CD14-positive monocyte (primary cell): Measurements from ENCODE around the gene NTM. TPM values are rescaled to one million over a fixed set of nuclear protein-coding genes. Genes with fewer than 3 reads are reported as not detected.

Source experiments
- DNase-seq, 3 donors: peaks; one replicate each; pipeline ENCODE4 v3.0.0-alpha.2; 2011 to 2022
- H2AFZ ChIP-seq: 2 replicates; pipeline ENCODE4 v1.6.0; 2012; ENCODE audit warnings: mild to moderate bottlenecking, low read depth, low read length, inconsistent platforms; ENCODE audit not compliant: insufficient read depth, poor library complexity, severe bottlenecking
- H3K27ac ChIP-seq, 2 donors: 1 replicate in 1 of 2; 2 replicates in 1 of 2; pipeline ENCODE4 v1.5.1; 2012 to 2013; ENCODE audit warnings: low read length in 2 of 2, control low read depth in 1 of 2, inconsistent platforms in 1 of 2, low read depth in 1 of 2, mild to moderate bottlenecking in 1 of 2
- H3K27me3 ChIP-seq, 2 donors: one replicate each; pipeline versions ENCODE4 v1.6.0 to v1.6.1; 2011 to 2013; ENCODE audit warnings: low read length in 2 of 2; ENCODE audit not compliant: control insufficient read depth in 2 of 2, insufficient read depth in 2 of 2
- H3K36me3 ChIP-seq, 2 donors: replicated peaks in 1 of 2; 1 replicate in 1 of 2; 2 replicates in 1 of 2; pipeline versions ENCODE4 v1.5.1 to v1.6.1; 2012 to 2013; ENCODE audit warnings: low read length in 2 of 2, control low read depth in 1 of 2, inconsistent platforms in 1 of 2, mild to moderate bottlenecking in 1 of 2; ENCODE audit not compliant: insufficient read depth in 2 of 2, control insufficient read depth in 1 of 2
- H3K4me1 ChIP-seq, 2 donors: 1 replicate in 1 of 2; 2 replicates in 1 of 2; pipeline versions ENCODE4 v1.5.1 to v1.6.1; 2012 to 2013; ENCODE audit warnings: low read length in 2 of 2, control low read depth in 1 of 2, inconsistent platforms in 1 of 2, mild to moderate bottlenecking in 1 of 2, moderate library complexity in 1 of 2; ENCODE audit not compliant: insufficient read depth in 2 of 2, control insufficient read depth in 1 of 2
- H3K4me2 ChIP-seq: replicated peaks from 2 replicates; pipeline ENCODE3; 2012; ENCODE audit warnings: low read length, moderate library complexity, mild to moderate bottlenecking; ENCODE audit not compliant: poor library complexity, severe bottlenecking; ENCODE audit errors: extremely low read depth
- H3K4me3 ChIP-seq, 3 experiments: fragments of 200-600 bp in 1 of 3; sonication (generic) in 1 of 3; replicated peaks in 1 of 3; 1 replicate in 2 of 3; 2 replicates in 1 of 3; pipeline ENCODE4 v1.5.1; 2011 to 2013; ENCODE audit warnings: low read length in 3 of 3, mild to moderate bottlenecking in 3 of 3, control low read depth in 2 of 3, low read depth in 2 of 3, inconsistent platforms in 1 of 3, moderate library complexity in 1 of 3
- H3K79me2 ChIP-seq: 2 replicates; pipeline ENCODE4 v1.6.0; 2012; ENCODE audit warnings: mild to moderate bottlenecking, control low read depth, inconsistent platforms, low read length, moderate library complexity; ENCODE audit not compliant: insufficient read depth
- H3K9ac ChIP-seq: 2 replicates; pipeline ENCODE4 v1.6.0; 2017; ENCODE audit warnings: low read length, mild to moderate bottlenecking; ENCODE audit not compliant: insufficient read depth, poor library complexity, severe bottlenecking
- H3K9me3 ChIP-seq, 2 donors: replicated peaks in 1 of 2; 1 replicate in 1 of 2; 2 replicates in 1 of 2; pipeline versions ENCODE4 v1.5.1 to v1.6.1; 2012 to 2013; ENCODE audit warnings: low read length in 2 of 2, control low read depth in 1 of 2; ENCODE audit not compliant: control insufficient read depth in 1 of 2, insufficient read depth in 1 of 2
- H4K20me1 ChIP-seq: 2 replicates; pipeline ENCODE4 v1.6.0; 2012; ENCODE audit warnings: mild to moderate bottlenecking, low read length, control low read depth, moderate library complexity; ENCODE audit not compliant: insufficient read depth
- H3K27ac Mint-ChIP-seq, 7 donors: one replicate each; pipeline ENCODE4 v1.8.0; 2020; ENCODE audit warnings: mild to moderate bottlenecking in 7 of 7, mixed read lengths in 7 of 7, moderate library complexity in 6 of 7, inconsistent platforms in 2 of 7
- H3K27me3 Mint-ChIP-seq, 3 donors: one replicate each; pipeline ENCODE4 v1.8.0; 2021 to 2022; ENCODE audit warnings: low read depth in 3 of 3, mild to moderate bottlenecking in 3 of 3, mixed read lengths in 3 of 3, moderate library complexity in 3 of 3, inconsistent platforms in 1 of 3
- H3K36me3 Mint-ChIP-seq, 2 donors: one replicate each; pipeline ENCODE4 v1.8.0; 2020; ENCODE audit warnings: mixed read lengths in 2 of 2, inconsistent platforms in 1 of 2, mild to moderate bottlenecking in 1 of 2
- H3K4me1 Mint-ChIP-seq: one replicate; pipeline ENCODE4 v1.8.0; 2020; ENCODE audit warnings: mild to moderate bottlenecking, mixed read lengths
- H3K4me3 Mint-ChIP-seq, 2 donors: one replicate each; pipeline ENCODE4 v1.8.0; 2020; ENCODE audit warnings: mild to moderate bottlenecking in 2 of 2, mixed read lengths in 2 of 2, moderate library complexity in 1 of 2
- H3K9me3 Mint-ChIP-seq, 7 donors: one replicate each; pipeline ENCODE4 v1.8.0; 2020 to 2022; ENCODE audit warnings: mixed read lengths in 7 of 7, mild to moderate bottlenecking in 6 of 7, moderate library complexity in 6 of 7, inconsistent platforms in 2 of 7
- WGBS: methylation state at CpG from one replicate; pipeline ENCODE4 v1.1.5; 2013; ENCODE audit warnings: missing lambda C conversion rate; ENCODE audit not compliant: insufficient coverage; 5-methylcytosine and 5-hydroxymethylcytosine counted together
- intact Hi-C, 2 donors: fragments of 100-400 bp; cut with micrococcal nuclease; formaldehyde crosslinking; loops; one replicate each; pipeline versions ENCODE4 v1.15.0 to v1.15.1; 2023
- polyA plus RNA-seq, 3 donors: library from polyadenylated mRNA; depleted of rRNA in 1 of 3; unstranded in 2 of 3; stranded (reverse) in 1 of 3; fragments of 300-500 nt in 2 of 3; fragments of >200 nt in 1 of 3; fragmentation: Illumina TruSeq in 2 of 3; gene quantifications; 1 replicate in 2 of 3; 2 replicates in 1 of 3; pipeline ENCODE4 v1.2.3, GENCODE V29; 2012 to 2021
- TF ChIP-seq, protein P1 (sequence below): fragments of 200-600 bp; IDR thresholded peaks from one replicate; pipeline ENCODE4 v1.8.0; 2022; ENCODE audit warnings: antibody characterized with exemption, mild to moderate bottlenecking

Gene NTM
- polyA plus RNA-seq, 3 donors: not detected

DNA sequence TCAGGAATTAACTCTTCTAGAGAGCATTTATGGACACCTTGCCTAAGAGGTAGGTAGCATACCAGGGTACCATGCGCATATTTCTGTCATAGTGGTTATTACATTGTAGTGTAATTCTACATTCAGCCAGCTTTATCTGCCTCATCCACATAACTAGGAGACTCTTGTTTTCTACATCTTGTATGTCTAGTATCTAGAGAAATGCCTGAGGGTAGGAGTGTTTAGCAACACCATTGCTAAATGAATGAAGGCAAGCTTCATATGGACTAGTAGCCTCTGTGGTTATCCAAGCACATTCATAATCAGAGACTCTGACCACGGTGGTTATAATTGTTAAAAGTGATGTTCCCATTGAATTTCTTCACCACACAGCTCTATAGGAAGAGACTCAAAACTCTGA, 107.9 kb downstream of the NTM start:
- no peak overlapping the region for H3K27ac Mint-ChIP-seq
- Histone ChIP-seq H3K79me2 (no peaks in the 10 kb centered on the region), H3K4me2 (no peak overlapping the region), H3K27ac (no peak overlapping the region), H3K4me3 (no peak overlapping the region), H4K20me1 (no peaks in the 10 kb centered on the region), H3K9me3 (no peaks in the 10 kb centered on the region), H3K4me1 (no peaks in the 10 kb centered on the region), H3K27me3 (no peaks in the 10 kb centered on the region), H2AFZ (no peak overlapping the region), H3K36me3 (no peaks in the 10 kb centered on the region), H3K9ac (no peak overlapping the region)
- TF ChIP-seq, protein P1, sequence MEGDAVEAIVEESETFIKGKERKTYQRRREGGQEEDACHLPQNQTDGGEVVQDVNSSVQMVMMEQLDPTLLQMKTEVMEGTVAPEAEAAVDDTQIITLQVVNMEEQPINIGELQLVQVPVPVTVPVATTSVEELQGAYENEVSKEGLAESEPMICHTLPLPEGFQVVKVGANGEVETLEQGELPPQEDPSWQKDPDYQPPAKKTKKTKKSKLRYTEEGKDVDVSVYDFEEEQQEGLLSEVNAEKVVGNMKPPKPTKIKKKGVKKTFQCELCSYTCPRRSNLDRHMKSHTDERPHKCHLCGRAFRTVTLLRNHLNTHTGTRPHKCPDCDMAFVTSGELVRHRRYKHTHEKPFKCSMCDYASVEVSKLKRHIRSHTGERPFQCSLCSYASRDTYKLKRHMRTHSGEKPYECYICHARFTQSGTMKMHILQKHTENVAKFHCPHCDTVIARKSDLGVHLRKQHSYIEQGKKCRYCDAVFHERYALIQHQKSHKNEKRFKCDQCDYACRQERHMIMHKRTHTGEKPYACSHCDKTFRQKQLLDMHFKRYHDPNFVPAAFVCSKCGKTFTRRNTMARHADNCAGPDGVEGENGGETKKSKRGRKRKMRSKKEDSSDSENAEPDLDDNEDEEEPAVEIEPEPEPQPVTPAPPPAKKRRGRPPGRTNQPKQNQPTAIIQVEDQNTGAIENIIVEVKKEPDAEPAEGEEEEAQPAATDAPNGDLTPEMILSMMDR: no peak
- peaks cover 0 to 8% (median 2%) of the 10 kb centered on the region in 3 donors for H3K27me3 Mint-ChIP-seq
- H3K4me1 Mint-ChIP-seq: no peaks in the 10 kb centered on the region
- no CpG with 5 or more reads among the region's 2 CpGs for WGBS
- peaks cover 0 to 1% (median 0%) of the 10 kb centered on the region in 7 donors for H3K9me3 Mint-ChIP-seq
- DNase-seq: no peak
- H3K36me3 Mint-ChIP-seq: no peaks in the 10 kb centered on the region
- no peak overlapping the region for H3K4me3 Mint-ChIP-seq
- intact Hi-C loops: no loop called here

DNA sequence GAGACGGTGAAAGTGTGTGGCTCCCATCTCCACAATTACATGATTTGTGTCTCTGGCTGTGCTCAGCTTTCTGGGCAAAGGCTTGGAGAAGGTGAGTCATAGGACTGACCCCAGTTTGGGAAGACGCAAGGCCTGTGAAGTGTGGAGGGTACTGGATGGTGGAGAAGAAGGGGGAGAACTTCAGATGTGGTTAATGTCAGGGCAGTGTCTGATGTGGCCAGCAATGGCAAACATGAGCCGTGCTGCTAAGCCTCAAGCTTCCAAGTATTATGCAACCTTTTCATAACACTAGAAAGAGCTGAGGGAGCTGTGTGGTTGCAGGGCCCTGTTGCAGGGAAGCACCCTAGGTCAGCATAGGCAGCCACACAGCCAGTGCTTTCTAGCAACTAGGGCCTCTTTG, 110.9 kb downstream of the NTM start:
- Mint-ChIP-seq H3K27me3 (peaks cover 0 to 6% (median 2%) of the 10 kb centered on the region in 3 donors), H3K4me3 (no peak overlapping the region), H3K27ac (no peak overlapping the region), H3K36me3 (no peaks in the 10 kb centered on the region), H3K4me1 (no peaks in the 10 kb centered on the region), H3K9me3 (no peaks in the 10 kb centered on the region)
- Histone ChIP-seq H3K27me3 (no peaks in the 10 kb centered on the region), H3K79me2 (no peaks in the 10 kb centered on the region), H3K27ac (no peak overlapping the region), H3K9ac (no peak overlapping the region), H2AFZ (no peak overlapping the region), H4K20me1 (no peaks in the 10 kb centered on the region), H3K4me2 (no peak overlapping the region), H3K36me3 (no peaks in the 10 kb centered on the region), H3K4me1 (no peaks in the 10 kb centered on the region), H3K4me3 (no peak overlapping the region), H3K9me3 (no peaks in the 10 kb centered on the region)
- intact Hi-C loops: no loop called here
- DNase-seq: no peak
- WGBS: 100% methylated on average over 1 of the region's 3 CpGs
- TF ChIP-seq, protein P1: no peak
